Measurements from ENCODE around the gene ICA1. TPM values are rescaled to one million over a fixed set of nuclear protein-coding genes. Genes with fewer than 3 reads are reported as not detected.
"Not testable (repeated sequence)": the region's sequence is repeated elsewhere in the genome, so short reads cannot be mapped to it uniquely, and the experiment has no call there.

ICA1 gene
- total RNA-seq, 1 experiment from 2014 or later, result not detected

- no peak for DNase-seq (ENCODE audit: low read depth)
Observed at GRCh38 chr7:8263048-8263447, 1.1 kb upstream of the ICA1 start.

- DNase-seq (ENCODE audit: low read depth), result no peak
Observed at GRCh38 chr7:8260871-8261694, 884 bp downstream of the ICA1 start.

- DNase-seq (ENCODE audit: low read depth), result no peak
Observed at GRCh38 chr7:8259586-8260222, 2.3 kb downstream of the ICA1 start.

- DNase-seq (ENCODE audit: low read depth), result no peak
Observed at GRCh38 chr7:8258734-8259133, 3.2 kb downstream of the ICA1 start.

GRCh38 chr7:8258166-8258565, 3.8 kb downstream of the ICA1 start:
- no peak for DNase-seq (ENCODE audit: low read depth)

DNA sequence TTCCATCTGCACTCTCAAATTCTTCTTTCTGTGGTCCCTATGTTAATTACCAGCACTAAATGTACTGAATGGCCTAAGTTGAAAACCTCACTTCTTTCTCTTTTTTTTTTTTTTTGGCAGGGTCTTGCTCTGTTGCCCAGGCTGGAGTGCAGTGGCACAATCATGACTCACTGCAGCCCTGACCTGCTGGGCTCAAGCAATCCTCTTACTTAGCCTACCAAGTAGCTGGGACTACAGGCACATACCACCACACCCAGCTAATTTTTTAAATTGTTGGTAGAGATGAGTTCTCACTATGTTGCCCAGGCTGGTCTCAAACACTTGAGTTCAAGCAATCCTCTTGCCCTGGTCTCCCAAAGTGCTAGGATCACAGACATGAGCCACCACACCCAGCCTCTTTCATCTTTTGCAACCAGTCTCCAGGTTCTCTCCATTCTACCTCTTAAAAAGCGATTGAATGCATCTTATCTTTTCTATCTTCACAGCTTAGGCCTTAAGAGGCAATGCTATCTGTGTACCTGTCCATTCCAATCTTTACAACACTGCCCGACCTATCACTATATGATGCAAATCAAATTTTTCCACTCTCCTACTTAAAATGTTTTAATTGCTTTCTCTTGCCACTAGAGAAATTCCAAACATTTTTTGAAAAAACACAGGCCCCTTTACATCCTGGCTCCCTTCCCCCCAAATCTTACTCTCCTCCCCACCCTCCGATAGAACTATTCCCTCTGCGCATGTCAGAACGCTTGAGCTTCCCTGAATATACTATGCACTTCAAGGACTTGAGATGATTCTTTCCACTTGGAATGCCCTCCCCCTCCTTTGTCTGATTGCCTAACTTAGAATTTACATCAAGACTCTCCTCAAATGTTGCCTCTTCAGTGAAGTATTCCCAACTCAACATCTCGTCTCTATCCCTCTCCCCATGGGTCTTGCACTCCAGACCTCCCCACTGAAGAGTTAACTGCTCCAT, 6.0 kb downstream of the ICA1 start:
- no peak for DNase-seq (ENCODE audit: low read depth)

GRCh38 chr7:8254667-8255066, 7.3 kb downstream of the ICA1 start:
- DNase-seq (ENCODE audit: low read depth), result no peak

GRCh38 chr7:8254215-8254614, 7.8 kb downstream of the ICA1 start:
- DNase-seq (ENCODE audit: low read depth), result no peak

- DNase-seq (ENCODE audit: low read depth), result peak; percentile 6
Observed at GRCh38 chr7:8251195-8251594, 10.8 kb downstream of the ICA1 start.

DNA sequence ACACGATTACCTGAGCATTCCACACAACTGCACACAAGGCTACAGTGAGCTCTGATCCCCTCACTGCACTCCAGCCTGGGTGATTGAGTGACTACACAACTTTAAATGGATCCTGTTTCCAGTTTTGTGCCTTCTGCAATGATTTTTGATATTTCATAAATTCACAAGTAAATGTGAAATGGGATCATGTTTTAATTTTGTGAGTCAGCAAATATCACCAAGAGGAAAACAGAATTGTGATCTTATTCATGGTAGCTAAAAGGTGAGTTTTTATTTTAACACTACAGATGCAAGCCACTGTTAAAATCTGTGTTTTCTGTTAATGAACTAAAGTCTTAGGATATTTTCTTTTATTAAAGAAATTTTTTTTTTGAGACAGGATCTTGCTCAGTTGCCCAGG, 11.4 kb downstream of the ICA1 start:
- no peak for DNase-seq (ENCODE audit: low read depth)

GRCh38 chr7:8249121-8249520, 12.8 kb downstream of the ICA1 start:
- DNase-seq (ENCODE audit: low read depth), result no peak

GRCh38 chr7:8246020-8246419, 15.9 kb downstream of the ICA1 start:
- DNase-seq (ENCODE audit: low read depth), result no peak

DNA sequence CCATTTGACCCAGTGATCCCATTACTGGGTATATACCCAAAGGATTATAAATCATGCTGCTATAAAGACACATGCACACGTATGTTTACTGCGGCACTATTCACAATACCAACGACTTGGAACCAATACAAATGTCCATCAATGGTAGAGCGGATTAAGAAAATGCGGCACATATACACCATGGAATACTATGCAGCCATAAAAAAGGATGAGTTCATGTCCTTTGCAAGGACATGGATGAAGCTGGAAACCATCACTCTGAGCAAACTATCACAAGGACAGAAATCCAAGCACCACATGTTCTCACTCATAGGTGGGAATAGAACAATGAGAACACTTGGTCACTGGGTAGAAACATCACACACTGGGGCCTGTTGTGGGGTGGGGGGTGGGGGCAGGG, 16.9 kb downstream of the ICA1 start:
- not testable (repeated sequence) for DNase-seq (ENCODE audit: low read depth)

DNA sequence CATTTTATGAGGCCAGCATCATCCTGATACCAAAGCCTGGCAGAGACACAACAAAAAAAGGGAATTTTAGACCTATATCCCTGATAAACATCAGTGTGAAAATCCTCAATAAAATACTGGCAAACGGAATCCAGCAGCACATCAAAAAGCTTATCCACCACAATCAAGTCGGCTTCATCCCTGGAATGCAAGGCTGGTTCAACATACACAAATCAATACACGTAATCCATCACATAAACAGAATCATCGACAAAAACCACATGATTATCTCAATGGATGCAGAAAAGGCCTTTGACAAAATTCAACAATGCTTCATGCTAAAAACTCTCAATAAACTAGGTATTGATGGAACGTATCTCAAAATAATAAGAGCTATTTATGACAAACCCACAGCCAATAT, 18.9 kb downstream of the ICA1 start:
- not testable (repeated sequence) for DNase-seq (ENCODE audit: low read depth)

- not testable (repeated sequence) for DNase-seq (ENCODE audit: low read depth)
Observed at GRCh38 chr7:8239702-8240362, 22.1 kb downstream of the ICA1 start.

DNA sequence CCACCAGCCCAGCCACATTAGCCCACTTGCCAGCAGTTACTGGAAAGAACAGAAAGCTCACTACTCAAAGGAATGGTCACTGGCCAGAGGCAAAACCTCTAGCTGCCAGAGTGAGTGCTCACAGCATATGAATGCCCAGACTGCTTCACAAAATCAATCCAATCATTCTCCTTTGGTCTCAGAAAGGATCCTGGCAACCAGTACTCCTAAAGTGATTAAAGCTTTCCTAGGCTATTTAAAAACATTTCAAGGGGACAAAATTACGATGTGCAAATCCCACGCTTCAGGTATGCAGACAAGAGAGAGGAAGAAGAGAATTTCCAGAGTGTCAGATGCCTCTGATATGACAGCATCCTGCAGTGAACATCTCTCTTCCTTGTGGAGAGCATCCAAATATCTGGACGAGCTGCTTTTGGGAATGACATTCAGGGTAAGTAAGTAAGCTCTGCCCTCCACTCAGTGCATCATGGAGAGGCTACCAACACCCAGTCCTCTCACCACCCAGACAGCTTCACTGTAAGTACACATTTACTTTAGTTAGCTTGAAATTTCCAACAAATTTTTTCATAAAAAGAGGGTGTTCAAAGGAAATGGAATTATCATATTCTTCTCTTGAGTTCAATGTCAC, 25.1 kb downstream of the ICA1 start:
- DNase-seq (ENCODE audit: low read depth), result no peak

DNA sequence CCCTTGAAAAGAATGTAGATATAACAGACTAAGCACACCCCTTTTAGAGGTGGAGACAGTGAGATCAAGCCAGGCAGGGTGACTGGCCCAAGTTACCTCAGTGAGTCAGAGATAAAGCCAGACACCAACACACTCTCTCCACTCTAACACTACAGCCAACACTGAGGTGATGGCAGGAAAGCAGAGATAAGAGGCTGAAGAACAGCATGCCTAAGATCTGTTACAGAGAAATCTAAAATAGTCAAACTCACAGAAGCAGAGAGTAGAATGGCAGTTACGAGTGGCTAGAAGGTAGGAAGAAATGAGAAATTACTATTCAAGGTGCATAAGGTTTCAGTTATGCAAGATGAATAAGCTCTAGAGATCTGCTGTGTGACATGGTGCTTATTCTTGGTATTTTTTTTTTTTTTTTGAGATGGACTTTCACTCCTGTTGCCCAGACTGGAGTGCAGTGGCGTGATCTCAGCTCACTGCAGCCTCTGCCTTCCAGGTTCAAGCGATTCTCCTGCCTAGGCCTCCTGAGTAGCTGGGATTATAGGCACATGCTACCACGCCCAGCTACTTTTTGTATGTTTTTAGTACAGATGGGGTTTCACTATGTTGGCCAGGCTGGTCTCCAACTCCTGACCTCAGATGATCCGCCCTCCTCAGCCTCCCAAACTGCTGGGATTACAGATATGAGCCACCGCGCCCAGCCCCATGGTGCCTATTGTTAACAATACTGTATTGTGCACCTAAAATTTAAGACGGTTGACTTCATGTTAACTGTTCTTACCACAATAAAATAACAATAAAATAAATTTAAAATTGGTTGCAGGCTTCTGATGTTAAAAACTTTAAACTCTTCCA, 28.7 kb downstream of the ICA1 start:
- DNase-seq (ENCODE audit: low read depth), result no peak

DNA sequence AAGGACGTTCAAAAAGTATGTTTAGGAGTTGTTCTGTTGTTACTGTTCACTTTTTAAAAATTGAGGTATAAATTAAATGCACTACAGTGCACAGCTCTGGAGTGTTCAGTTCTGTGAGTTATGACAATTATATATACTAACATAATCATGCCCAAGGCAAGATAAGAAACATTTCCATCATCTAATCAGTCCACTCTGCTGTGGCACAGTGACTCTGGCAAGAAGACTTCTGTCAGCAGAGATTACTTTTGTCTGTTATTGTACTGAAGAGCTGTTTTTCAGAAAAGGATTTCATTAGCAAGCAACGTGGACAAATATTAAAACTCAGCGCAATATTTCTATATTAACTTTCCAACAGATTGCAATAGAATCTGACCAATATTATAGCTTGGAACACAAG, 32.0 kb downstream of the ICA1 start:
- no peak for DNase-seq (ENCODE audit: low read depth)

- no peak for DNase-seq (ENCODE audit: low read depth)
Observed at GRCh38 chr7:8228766-8229674, 32.9 kb downstream of the ICA1 start.

All from LHCN-M2 (cell line).